Stimulated activated CD8-positive, alpha-beta memory T cell treated with anti-CD3 and anti-CD28 coated beads, Interleukin-2, amount 100 ng/mL, for 48 hours (primary cell): ENCODE data around the gene TMOD3.

Experiments
- DNase-seq, 2 donors: peaks; one replicate each; pipeline ENCODE4 v3.0.0-alpha.2; 2020; ENCODE audit warnings: low read depth in 2 of 2

Gene TMOD3

DNA sequence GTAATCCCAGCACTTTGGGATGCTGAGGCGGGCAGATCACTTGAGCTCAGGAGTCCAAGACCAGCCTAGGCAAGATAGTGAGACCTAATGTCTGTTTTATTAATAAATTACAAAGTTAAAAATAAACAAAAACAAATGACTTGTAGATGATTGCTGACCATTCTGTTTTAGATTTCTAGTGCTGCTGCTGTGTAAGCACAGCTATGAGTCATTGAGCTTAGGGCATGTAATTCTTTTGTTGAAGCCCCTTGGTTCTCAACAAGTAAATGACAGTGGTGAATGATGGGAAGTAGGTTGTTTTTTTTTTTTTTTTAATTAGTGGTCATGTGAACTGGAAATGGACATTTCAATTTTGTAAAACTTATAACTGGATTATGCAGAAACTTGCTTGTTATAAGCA is 78.9 kb downstream of the TMOD3 start:
- DNase-seq: no peak

DNA sequence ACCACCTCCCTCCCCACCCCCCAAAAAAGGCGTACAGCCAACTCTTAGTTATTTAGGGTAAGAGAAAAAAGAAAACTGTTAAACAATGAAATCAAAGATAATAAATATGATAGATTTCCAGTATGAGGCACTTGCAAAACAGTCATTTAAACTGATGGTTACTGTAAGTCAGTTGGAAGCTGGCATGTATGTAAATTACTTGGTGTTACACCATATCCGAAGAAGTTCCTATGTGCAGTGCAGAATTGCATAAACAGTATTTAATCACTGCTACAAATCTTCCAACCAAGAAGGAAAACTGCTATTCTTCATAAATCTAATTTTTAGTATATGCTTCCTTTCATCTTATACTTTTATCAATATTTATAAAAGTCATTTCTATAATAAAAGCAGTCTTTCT is 80.1 kb downstream of the TMOD3 start:
- DNase-seq: no peak

DNA sequence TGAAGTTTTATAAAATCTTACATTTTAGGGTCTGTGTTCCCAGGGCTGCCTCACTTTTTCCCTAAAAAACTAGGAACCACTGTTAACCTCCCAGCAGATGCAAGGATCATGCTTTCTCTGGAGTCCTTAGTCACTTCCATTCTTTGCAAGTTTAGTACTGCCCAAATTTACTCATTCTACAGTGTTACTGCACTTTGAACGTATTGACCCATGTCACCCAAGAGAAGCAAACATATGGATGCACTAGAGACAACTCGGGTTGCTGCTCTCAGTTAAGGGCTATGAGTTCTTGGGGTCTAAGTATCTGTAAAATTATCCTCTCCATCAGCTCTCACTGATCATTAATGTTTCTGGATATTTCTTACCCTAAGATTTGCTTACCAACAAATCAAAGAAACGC is 83.1 kb downstream of the TMOD3 start:
- DNase-seq: no peak

DNA sequence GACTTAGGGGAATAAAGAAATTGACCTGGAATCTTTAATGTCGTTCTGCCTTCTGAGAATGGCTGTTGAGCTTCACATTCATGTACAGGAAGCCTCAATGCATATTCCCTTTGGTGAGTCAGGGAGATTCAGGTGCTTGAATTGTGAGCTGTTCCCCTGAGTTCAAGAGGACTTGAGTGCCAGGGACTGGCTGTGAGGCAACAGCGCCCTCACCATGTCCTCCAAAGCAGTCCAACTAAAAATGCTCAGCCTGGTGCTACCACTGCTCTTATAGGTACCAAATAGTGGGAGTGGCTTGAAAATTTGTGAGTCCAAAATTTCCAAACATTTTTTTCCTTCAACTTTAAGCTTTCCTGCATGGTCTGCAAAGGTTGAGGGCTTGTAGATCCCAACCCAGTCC is 88.0 kb downstream of the TMOD3 start:
- DNase-seq: no peak

DNA sequence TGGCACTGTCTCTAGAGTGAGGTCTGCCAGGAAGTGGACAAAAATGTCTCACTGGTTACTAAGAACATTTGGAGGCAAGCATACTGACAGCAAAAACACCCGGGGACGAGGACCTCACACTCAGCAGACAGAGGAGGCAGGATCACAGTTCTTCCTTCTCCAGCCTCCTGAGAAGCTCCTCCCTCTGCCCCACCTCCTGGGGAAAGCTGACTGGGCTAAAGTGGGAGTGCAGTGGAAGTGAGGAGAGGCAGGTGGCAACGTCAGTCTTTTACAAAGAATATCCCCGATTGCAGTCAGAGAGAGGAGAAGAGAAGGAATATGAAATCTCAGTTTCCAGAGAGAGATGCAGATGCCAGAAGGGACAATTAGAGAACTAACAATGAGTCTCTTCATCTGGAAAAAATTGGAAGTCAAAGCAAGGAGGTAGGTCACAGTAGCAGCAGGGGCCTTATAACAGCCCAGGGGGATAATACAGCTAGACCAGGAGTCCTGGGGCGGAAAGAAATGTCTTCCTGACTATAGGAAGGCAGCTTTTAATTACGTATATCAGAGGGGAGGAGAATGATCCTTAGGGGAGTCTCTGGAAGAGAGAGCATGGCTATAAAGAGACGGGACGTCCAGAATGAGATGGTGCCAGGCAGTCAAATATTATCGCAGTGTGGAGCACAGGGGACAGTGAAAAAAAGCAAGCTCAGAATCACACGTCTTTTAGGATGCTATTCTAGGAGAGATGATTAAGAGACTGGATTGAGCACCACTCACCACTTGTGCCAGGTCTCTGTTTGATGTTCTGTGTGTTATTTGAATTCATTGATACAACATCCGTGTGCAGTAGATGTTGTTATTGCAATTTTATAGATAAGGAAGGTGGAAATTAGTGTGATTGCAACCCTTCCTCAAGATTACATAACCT is 95.0 kb downstream of the TMOD3 start:
- DNase-seq: no peak

DNA sequence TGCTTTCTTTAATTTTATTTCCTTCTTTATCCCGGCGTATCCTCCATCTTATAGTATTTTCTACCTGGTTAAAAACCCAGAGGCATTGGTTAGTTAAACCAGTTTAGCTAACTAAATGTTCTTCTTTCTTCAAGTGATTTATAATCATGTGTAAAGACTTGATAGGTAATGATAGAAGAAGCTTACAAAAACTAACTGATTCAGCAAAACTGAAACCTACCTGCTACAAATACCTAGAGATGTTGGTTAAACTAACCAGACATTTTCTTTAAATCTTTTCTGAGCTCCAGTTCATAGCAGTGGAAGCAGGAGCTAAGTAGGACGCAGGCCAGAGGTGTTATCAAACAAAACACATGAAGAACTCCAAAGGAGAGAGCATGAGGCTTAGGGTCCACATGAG is 97.4 kb downstream of the TMOD3 start:
- DNase-seq: no peak

DNA sequence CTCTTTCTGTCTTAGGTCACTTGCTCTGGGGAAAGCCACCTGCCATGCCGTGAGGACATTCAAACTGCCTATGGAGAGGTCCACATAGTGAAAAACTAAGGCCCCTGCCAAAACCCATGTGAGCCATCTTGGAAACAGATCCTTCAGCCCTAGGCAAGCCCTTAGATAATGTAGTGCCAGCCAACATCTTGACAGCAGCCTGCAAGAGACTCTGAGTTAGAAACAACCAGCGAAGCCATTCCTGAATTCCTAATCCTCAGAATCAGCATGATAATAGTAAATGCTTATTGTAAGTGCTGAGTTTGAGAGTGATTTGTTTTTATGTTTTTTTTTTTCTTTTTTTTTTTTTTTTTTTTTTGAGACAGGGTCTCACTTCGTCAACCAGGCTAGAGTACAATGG is 101.6 kb downstream of the TMOD3 start:
- DNase-seq: no peak

DNA sequence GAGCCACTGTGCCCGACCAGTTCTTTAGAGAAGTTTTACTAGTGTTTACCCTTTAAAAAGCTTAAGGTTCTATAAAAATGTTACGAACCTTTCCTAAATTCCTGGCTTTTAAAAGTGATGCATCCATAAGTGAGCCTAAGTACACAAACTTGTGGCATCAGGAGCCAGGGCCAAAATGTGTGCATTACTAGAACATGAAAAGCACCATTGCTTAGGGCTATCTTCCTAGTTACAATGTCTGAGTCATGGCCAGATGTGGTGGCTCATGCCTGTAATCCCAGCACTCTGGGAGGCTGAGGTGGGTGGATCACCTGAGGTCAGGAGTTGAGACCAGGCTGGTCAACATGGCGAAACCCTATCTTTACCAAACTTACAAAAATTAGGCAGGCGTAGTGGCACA is 102.2 kb downstream of the TMOD3 start:
- DNase-seq: no peak

DNA sequence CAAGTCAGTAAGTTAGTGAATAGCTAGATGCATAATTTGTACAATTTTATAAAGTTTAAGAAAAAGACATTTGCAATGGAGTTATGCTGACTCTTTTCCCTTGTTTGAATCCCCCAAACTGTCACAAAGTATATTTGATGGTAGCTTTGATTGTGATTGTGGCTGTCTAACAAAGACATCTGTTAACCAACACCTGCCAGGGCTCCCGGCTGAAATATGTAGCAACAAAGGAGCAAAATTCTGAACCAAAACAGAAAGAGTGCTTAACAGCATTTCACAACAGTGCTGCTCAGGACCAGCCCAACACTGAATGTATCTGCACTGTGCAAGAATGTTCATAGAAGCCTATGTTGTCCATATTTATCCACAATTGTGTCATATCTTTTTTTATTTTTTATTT is 102.7 kb downstream of the TMOD3 start:
- no peak for DNase-seq

DNA sequence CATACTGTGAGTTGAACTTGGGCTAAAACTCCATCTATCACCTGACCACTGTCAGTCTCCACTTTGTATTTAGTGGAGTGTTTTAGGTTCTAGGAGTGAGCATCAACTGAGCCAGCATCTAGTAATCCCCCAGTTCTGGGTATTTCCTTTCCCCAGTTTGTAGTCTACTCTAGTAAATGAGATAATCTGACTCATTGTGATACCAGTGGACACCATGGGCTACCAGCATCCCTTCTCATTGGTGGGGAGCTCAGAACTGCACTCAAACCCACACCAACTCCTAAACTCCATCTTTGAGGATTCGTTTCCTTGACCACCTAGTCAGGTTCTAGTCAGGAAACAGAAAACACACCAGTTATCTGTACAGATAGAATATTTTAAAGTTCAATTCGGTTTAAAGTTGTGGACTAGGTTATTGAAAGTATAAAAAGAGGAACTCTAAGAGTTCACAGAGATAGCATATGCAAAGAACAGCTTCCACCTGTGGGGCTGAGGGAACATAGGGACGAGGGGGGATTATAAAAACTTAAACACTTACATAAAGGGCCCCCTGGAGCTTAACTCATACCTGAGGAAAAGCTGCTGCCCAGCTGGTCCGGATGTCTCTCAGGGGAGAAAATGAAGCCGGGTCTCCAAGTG is 106.1 kb downstream of the TMOD3 start:
- no peak for DNase-seq

DNA sequence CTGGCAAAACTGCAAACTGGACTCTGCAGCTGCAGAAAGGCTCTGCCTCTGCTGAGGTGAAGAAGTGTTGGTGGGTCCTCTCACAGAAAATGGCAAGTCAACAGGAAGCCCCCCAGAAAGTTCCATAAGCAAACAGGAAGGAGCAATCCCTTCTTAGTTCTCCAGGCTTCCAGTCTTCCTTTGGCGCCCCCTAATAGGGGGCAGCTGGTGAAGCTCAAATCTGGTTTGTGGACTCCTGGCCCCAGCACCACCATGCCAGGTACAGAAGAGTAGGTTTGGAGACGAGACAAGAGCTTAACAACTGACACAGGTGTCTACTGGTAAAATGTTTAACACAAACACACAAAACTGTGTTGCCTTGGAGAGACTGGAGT is 106.6 kb downstream of the TMOD3 start:
- no peak for DNase-seq

DNA sequence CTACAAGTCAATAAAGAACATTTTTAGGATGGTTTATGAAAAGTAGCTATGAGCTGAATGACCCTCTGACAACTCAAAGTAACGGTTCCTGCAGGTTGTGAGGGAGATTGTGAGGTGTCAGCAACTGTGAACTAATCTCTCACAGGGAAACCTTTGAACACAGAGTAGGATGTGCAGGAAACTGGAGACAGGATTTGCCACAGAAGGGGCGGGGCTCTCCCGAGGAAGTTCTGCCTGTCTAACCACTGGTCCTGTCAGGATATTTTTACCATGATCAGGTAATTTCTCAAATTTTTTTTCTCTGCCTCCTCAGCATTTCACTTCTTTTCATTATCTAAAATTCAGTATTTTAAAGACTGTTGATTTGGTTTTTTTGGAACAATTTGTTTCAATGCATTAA is 108.8 kb downstream of the TMOD3 start:
- DNase-seq: no peak

DNA sequence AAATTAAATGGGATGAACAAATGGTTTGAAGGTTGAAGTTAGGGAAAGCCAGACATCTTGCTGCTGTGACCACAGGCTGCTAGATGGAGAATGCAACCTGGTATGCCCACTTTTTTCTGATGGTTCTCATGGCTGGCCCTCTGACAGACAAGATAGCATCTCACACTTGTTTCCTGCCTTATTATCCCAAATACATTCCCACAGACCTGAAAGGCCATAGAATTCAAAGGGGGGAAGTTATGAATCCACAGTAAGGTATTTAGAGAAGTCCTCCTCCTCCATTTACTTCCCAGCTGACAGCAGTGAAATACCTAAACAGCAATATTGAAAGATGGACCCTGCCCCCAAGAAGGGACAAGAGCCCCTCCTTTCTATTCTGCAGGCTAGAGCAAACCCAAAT is 109.8 kb downstream of the TMOD3 start:
- no peak for DNase-seq

DNA sequence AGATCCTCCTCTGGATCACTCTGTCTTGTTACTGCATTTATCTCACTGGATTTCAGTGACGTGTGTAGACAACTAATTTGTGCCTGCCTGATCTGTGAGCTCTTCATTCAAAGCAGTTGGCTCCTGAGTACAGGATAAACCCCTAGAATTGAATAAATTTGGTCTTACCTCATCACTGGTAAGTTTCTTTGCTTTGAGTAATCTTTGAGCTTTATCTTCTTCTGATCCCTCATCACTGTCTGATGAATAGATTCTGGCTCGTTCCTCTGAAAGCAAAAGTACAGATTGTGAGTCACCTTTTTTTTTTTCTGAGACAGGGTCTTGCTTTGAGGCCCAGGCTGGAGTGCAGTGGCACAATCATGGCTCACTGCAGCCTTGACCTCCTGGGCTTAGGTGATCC is 117.7 kb downstream of the TMOD3 start:
- no peak for DNase-seq

DNA sequence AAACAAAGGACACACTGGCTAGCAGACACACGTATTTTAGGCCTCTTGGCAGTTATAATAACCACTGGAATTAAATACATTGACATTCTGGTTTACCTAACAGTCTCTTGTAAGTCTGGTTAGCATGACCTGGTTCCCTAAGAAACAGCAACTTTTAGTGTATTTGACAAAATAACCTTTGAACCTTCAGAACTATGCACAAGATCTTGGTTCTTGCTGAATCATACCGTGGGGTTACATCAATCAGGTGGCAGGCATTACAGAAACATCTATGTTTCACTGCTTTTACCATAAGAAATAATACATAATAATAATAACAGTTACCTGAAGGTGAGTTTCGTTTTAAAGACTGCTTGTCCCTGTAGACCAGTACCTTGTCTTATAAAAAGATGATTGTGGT is 123.4 kb downstream of the TMOD3 start:
- no peak for DNase-seq

DNA sequence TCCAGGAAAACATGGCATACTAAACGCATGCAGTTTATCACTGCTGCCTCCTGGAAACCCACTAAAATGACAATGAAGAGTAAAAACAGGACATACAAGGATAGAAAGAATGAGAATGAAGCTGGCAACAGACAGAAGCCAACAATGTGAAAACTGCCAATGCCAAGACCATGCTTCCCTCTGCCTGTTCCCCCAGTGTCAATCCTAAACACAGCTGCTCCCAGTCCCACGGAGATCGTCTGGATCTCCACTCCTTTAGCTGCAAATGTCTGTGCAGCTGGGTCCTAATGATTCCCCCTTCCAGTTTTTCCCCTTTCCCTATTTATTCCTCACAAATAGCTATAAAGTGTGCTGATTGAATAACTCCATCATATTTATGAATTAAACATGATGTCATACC is 126.1 kb downstream of the TMOD3 start:
- no peak for DNase-seq
